Astrocyte (in vitro differentiated cells and primary cell): ENCODE data around the gene SLC26A3. TPM values are rescaled to one million over a fixed set of nuclear protein-coding genes. Genes with fewer than 3 reads are reported as not detected.

ENCODE experiments used
- DNase-seq: peaks from one replicate; pipeline ENCODE4 v3.0.0-alpha.2; 2010; ENCODE audit warnings: low read depth
- FAIRE-seq: peaks from 2 replicates; lab custom pipeline; 2011; peaks lifted over from hg19 to GRCh38; lab: Jason Lieb, UNC
- H2AFZ ChIP-seq: 2 replicates; pipeline ENCODE4 v1.6.0; 2012; ENCODE audit warnings: low read depth, low read length, inconsistent platforms
- H3K27ac ChIP-seq: 2 replicates; pipeline ENCODE4 v1.5.1; 2011; ENCODE audit warnings: low read depth, low read length, inconsistent platforms
- H3K27me3 ChIP-seq: 2 replicates; pipeline ENCODE4 v1.6.0; 2011; ENCODE audit warnings: low read length, inconsistent platforms; ENCODE audit not compliant: insufficient read depth
- H3K36me3 ChIP-seq: 2 replicates; pipeline ENCODE4 v1.5.1; 2011; ENCODE audit warnings: low read length, inconsistent platforms; ENCODE audit not compliant: insufficient read depth
- H3K4me1 ChIP-seq: 2 replicates; pipeline ENCODE4 v1.5.1; 2011; ENCODE audit warnings: low read length, inconsistent platforms; ENCODE audit not compliant: insufficient read depth
- H3K4me2 ChIP-seq: 2 replicates; pipeline ENCODE4 v1.6.0; 2012; ENCODE audit warnings: low read length, inconsistent platforms
- H3K4me3 ChIP-seq: 2 replicates; pipeline ENCODE4 v1.5.1; 2011; ENCODE audit warnings: low read depth, mild to moderate bottlenecking, low read length, inconsistent platforms; ENCODE audit not compliant: insufficient read depth
- H3K79me2 ChIP-seq: 2 replicates; pipeline ENCODE4 v1.6.0; 2012; ENCODE audit warnings: mild to moderate bottlenecking, low read length, inconsistent platforms; ENCODE audit not compliant: insufficient read depth
- H3K9ac ChIP-seq: 2 replicates; pipeline ENCODE4 v1.6.0; 2012; ENCODE audit warnings: mild to moderate bottlenecking, low read length, inconsistent platforms
- H3K9me3 ChIP-seq: 2 replicates; pipeline ENCODE4 v1.5.1; 2012; ENCODE audit warnings: low read depth, mild to moderate bottlenecking, low read length, inconsistent platforms; ENCODE audit not compliant: insufficient read depth
- H4K20me1 ChIP-seq: 2 replicates; pipeline ENCODE4 v1.6.0; 2012; ENCODE audit warnings: low read length, inconsistent platforms; ENCODE audit not compliant: insufficient read depth
- H3K27ac Mint-ChIP-seq: one replicate; pipeline ENCODE4 v1.8.0; 2021; ENCODE audit warnings: mild to moderate bottlenecking, mixed read lengths; ENCODE audit not compliant: unreplicated experiment
- H3K27me3 Mint-ChIP-seq: one replicate; pipeline ENCODE4 v1.8.0; 2021; ENCODE audit warnings: low read depth, mixed read lengths; ENCODE audit not compliant: unreplicated experiment
- H3K36me3 Mint-ChIP-seq: one replicate; pipeline ENCODE4 v1.8.0; 2021; ENCODE audit warnings: low read depth, mixed read lengths; ENCODE audit not compliant: unreplicated experiment
- H3K4me1 Mint-ChIP-seq: one replicate; pipeline ENCODE4 v1.8.0; 2021; ENCODE audit warnings: low read depth, mixed read lengths; ENCODE audit not compliant: unreplicated experiment
- H3K4me3 Mint-ChIP-seq: one replicate; pipeline ENCODE4 v1.8.0; 2021; ENCODE audit warnings: mild to moderate bottlenecking, moderate library complexity, mixed read lengths; ENCODE audit not compliant: unreplicated experiment
- H3K9me3 Mint-ChIP-seq: one replicate; pipeline ENCODE4 v1.8.0; 2021; ENCODE audit warnings: mild to moderate bottlenecking, mixed read lengths; ENCODE audit not compliant: unreplicated experiment
- CTCF ChIP-seq: IDR thresholded peaks from 2 replicates; pipeline ENCODE4 v1.5.1; 2011; ENCODE audit warnings: low read depth, mild to moderate bottlenecking, inconsistent platforms, low read length, moderate library complexity; ENCODE audit not compliant: insufficient read depth
- EZH2 ChIP-seq: IDR thresholded peaks from 2 replicates; pipeline ENCODE4 v1.6.1; 2012; ENCODE audit warnings: mild to moderate bottlenecking, low read length, inconsistent platforms; ENCODE audit not compliant: insufficient read depth
- total RNA-seq: library from RNA; stranded (reverse); gene quantifications from 2 replicates; pipeline ENCODE4 v1.2.1, GENCODE V29; 2021

Gene SLC26A3
- total RNA-seq, 1 donor from 2014 or later = not detected

- TF ChIP-seq EZH2 (no peak), CTCF (no peak)
- Histone ChIP-seq H3K4me1 (no peaks in the 10 kb centered on the region), H2AFZ (no peak overlapping the region), H3K4me3 (no peak overlapping the region), H3K9me3 (no peaks in the 10 kb centered on the region), H3K79me2 (no peaks in the 10 kb centered on the region), H3K27me3 (peaks cover 4% of the 10 kb centered on the region), H4K20me1 (no peaks in the 10 kb centered on the region), H3K9ac (no peak overlapping the region), H3K36me3 (no peaks in the 10 kb centered on the region), H3K27ac (no peak overlapping the region), H3K4me2 (no peak overlapping the region)
- no peaks in the 10 kb centered on the region for H3K4me1 Mint-ChIP-seq
- DNase-seq (no peak), FAIRE-seq (no peak)
- H3K36me3 Mint-ChIP-seq = no peaks in the 10 kb centered on the region
- peaks cover 12% of the 10 kb centered on the region for H3K27me3 Mint-ChIP-seq
- H3K27ac Mint-ChIP-seq = no peak overlapping the region
- no peak overlapping the region for H3K4me3 Mint-ChIP-seq
- H3K9me3 Mint-ChIP-seq = peaks cover 4% of the 10 kb centered on the region
Measured at GRCh38 chr7:107830420-107830819, 27.4 kb upstream of the SLC26A3 start.

GRCh38 chr7:107828540-107828939 lies 25.5 kb upstream of the SLC26A3 start:
- Histone ChIP-seq H3K27ac (no peak overlapping the region), H3K79me2 (no peaks in the 10 kb centered on the region), H3K4me1 (no peaks in the 10 kb centered on the region), H3K4me2 (no peak overlapping the region), H3K27me3 (no peaks in the 10 kb centered on the region), H3K4me3 (no peak overlapping the region), H3K9me3 (no peaks in the 10 kb centered on the region), H4K20me1 (no peaks in the 10 kb centered on the region), H2AFZ (no peak overlapping the region), H3K36me3 (no peaks in the 10 kb centered on the region), H3K9ac (no peak overlapping the region)
- no peak overlapping the region for H3K4me3 Mint-ChIP-seq
- no peaks in the 10 kb centered on the region for H3K4me1 Mint-ChIP-seq
- H3K27me3 Mint-ChIP-seq = peaks cover 8% of the 10 kb centered on the region
- H3K36me3 Mint-ChIP-seq = no peaks in the 10 kb centered on the region
- peaks cover 9% of the 10 kb centered on the region for H3K9me3 Mint-ChIP-seq
- TF ChIP-seq CTCF = no peak
- no peak for TF ChIP-seq EZH2
- DNase-seq (no peak), FAIRE-seq (no peak)
- H3K27ac Mint-ChIP-seq = no peak overlapping the region

GRCh38 chr7:107827501-107827900 lies 24.5 kb upstream of the SLC26A3 start:
- H3K4me3 Mint-ChIP-seq = no peak overlapping the region
- peaks cover 5% of the 10 kb centered on the region for H3K27me3 Mint-ChIP-seq
- no peaks in the 10 kb centered on the region for H3K4me1 Mint-ChIP-seq
- no peaks in the 10 kb centered on the region for H3K9me3 ChIP-seq
- no peaks in the 10 kb centered on the region for H4K20me1 ChIP-seq
- H3K9ac ChIP-seq = no peak overlapping the region
- H3K4me1 ChIP-seq = no peaks in the 10 kb centered on the region
- H2AFZ ChIP-seq = no peak overlapping the region
- H3K9me3 Mint-ChIP-seq = peaks cover 8% of the 10 kb centered on the region
- H3K27ac Mint-ChIP-seq = no peak overlapping the region
- H3K79me2 ChIP-seq = no peaks in the 10 kb centered on the region
- H3K36me3 Mint-ChIP-seq = no peaks in the 10 kb centered on the region
- H3K4me2 ChIP-seq = no peak overlapping the region
- no peak for DNase-seq
- TF ChIP-seq CTCF (no peak), EZH2 (no peak)
- no peak overlapping the region for H3K4me3 ChIP-seq
- H3K27me3 ChIP-seq = no peaks in the 10 kb centered on the region
- H3K36me3 ChIP-seq = no peaks in the 10 kb centered on the region
- no peak for FAIRE-seq
- no peak overlapping the region for H3K27ac ChIP-seq
